ENCODE results near the gene CCDC28B.

CCDC28B gene

GRCh38 chr1:32208891-32209328 lies 8.5 kb downstream of the CCDC28B start, which contains the start of gene DCDC2B:
DCDC2B (plus strand) TSS chr1:32209089; CDS start chr1:32209094, 5 bp downstream.
- no peak within 1 kb of the TSS for H3K9ac ChIP-seq (ENCODE audit: low read length)
- H3K27ac ChIP-seq (ENCODE audit: low read length): no peak within 1 kb of the TSS
- H3K4me3 ChIP-seq (ENCODE audit: low read length): no peak within 1 kb of the TSS
- H3K27me3 ChIP-seq (ENCODE audit: control insufficient read depth, insufficient read depth, low read length): peaks cover 15% of the 10 kb centered on the region
- peaks cover 5% of the 10 kb centered on the region for H3K4me1 ChIP-seq (ENCODE audit: control insufficient read depth, low read depth, low read length)
- H3K9me3 ChIP-seq (ENCODE audit: control insufficient read depth, low read depth, low read length): no peaks in the 10 kb centered on the region
- H3K36me3 ChIP-seq (ENCODE audit: control insufficient read depth, low read depth, low read length): no peaks in the 10 kb centered on the region

- no peaks in the 10 kb centered on the region for H3K4me1 ChIP-seq (ENCODE audit: control insufficient read depth, low read depth, low read length)
- H3K4me3 ChIP-seq (ENCODE audit: low read length): no peak overlapping the region
- no peaks in the 10 kb centered on the region for H3K9me3 ChIP-seq (ENCODE audit: control insufficient read depth, low read depth, low read length)
- H3K9ac ChIP-seq (ENCODE audit: low read length): no peak overlapping the region
- H3K27ac ChIP-seq (ENCODE audit: low read length): no peak overlapping the region
- peaks cover 5% of the 10 kb centered on the region for H3K36me3 ChIP-seq (ENCODE audit: control insufficient read depth, low read depth, low read length)
- H3K27me3 ChIP-seq (ENCODE audit: control insufficient read depth, insufficient read depth, low read length): no peaks in the 10 kb centered on the region
These were observed 15.5 kb downstream of the CCDC28B start for GRCh38 chr1:32215629-32216480.

DNA sequence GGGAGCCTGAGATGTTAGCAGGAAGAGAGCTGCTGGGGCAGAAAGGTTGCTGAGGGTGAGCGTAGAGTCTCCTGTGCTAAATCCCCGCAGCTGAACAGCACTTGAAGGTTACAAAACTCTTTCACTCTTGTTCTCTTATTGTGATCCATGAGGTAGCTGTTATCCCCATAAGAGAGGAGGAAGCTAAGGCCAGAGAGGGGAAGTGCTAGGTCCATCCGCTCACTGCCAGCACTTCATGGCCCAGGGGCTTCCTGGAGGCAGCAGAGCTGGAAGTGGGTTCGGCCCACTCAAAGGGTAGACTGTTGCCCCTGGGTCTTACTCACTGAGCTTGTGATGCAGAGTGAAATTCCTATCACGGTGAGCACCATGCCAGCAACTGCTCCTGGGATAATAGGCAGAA lies 16.2 kb downstream of the CCDC28B start:
- no peak overlapping the region for H3K9ac ChIP-seq (ENCODE audit: low read length)
- H3K27me3 ChIP-seq (ENCODE audit: control insufficient read depth, insufficient read depth, low read length): no peaks in the 10 kb centered on the region
- H3K27ac ChIP-seq (ENCODE audit: low read length): no peak overlapping the region
- H3K4me3 ChIP-seq (ENCODE audit: low read length): no peak overlapping the region
- H3K36me3 ChIP-seq (ENCODE audit: control insufficient read depth, low read depth, low read length): peaks cover 5% of the 10 kb centered on the region
- H3K9me3 ChIP-seq (ENCODE audit: control insufficient read depth, low read depth, low read length): no peaks in the 10 kb centered on the region
- H3K4me1 ChIP-seq (ENCODE audit: control insufficient read depth, low read depth, low read length): no peaks in the 10 kb centered on the region

DNA sequence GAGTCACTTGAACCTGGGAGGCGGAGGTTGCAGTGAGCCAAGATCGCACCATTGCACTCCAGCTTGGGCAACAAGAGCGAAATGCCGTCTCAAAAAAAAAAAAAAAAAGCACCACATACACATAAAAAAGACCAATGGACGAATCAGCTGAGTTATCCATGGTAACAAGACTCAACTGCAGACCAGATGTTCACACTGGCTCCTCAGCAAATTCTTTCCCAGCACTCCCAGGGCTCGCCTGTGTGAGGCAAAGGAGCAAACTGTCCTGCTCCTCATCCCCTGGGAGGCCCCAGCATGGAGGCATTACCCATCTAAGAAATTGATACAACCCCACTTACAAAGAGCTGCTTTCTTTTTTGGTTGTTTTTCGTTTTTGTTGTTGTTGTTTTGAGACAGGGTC lies 18.6 kb downstream of the CCDC28B start:
- Histone ChIP-seq H3K27ac (ENCODE audit: low read length) (no peak overlapping the region), H3K9me3 (ENCODE audit: control insufficient read depth, low read depth, low read length) (no peaks in the 10 kb centered on the region), H3K36me3 (ENCODE audit: control insufficient read depth, low read depth, low read length) (peaks cover 7% of the 10 kb centered on the region), H3K4me3 (ENCODE audit: low read length) (no peak overlapping the region), H3K4me1 (ENCODE audit: control insufficient read depth, low read depth, low read length) (no peaks in the 10 kb centered on the region), H3K9ac (ENCODE audit: low read length) (no peak overlapping the region), H3K27me3 (ENCODE audit: control insufficient read depth, insufficient read depth, low read length) (no peaks in the 10 kb centered on the region)

GRCh38 chr1:32220746-32221580 lies 20.6 kb downstream of the CCDC28B start:
- Histone ChIP-seq H3K9ac (ENCODE audit: low read length) (peak overlapping the region; percentile 86), H3K36me3 (ENCODE audit: control insufficient read depth, low read depth, low read length) (peaks cover 12% of the 10 kb centered on the region), H3K27me3 (ENCODE audit: control insufficient read depth, insufficient read depth, low read length) (no peaks in the 10 kb centered on the region), H3K4me3 (ENCODE audit: low read length) (peak overlapping the region; percentile 88), H3K4me1 (ENCODE audit: control insufficient read depth, low read depth, low read length) (no peaks in the 10 kb centered on the region), H3K9me3 (ENCODE audit: control insufficient read depth, low read depth, low read length) (no peaks in the 10 kb centered on the region), H3K27ac (ENCODE audit: low read length) (no peak overlapping the region)

DNA sequence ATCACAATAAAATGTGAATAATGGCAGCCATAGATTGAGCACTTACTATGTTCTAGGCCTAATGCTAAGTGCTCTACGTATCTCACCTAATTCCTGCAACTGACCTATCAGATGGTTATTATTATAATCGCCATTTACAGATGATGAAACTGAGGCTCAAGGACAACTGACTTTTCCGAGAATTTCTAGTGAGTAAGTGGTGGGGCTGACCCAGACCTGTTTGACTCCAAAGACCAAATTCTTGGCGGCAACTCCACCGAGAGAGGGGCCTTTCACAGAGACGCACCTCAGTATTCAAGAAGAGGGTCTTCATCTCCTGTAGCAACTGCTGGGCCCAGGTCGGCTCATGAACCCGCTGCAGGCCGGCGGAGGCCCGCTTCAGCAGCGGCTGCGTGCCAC lies 21.2 kb downstream of the CCDC28B start:
- H3K4me1 ChIP-seq (ENCODE audit: control insufficient read depth, low read depth, low read length): no peaks in the 10 kb centered on the region
- H3K36me3 ChIP-seq (ENCODE audit: control insufficient read depth, low read depth, low read length): peaks cover 16% of the 10 kb centered on the region
- H3K27me3 ChIP-seq (ENCODE audit: control insufficient read depth, insufficient read depth, low read length): no peaks in the 10 kb centered on the region
- no peak overlapping the region for H3K27ac ChIP-seq (ENCODE audit: low read length)
- H3K9me3 ChIP-seq (ENCODE audit: control insufficient read depth, low read depth, low read length): no peaks in the 10 kb centered on the region
- H3K4me3 ChIP-seq (ENCODE audit: low read length): peak overlapping the region; percentile 88
- peak overlapping the region; percentile 86 for H3K9ac ChIP-seq (ENCODE audit: low read length)

GRCh38 chr1:32221980-32222755 lies 21.8 kb downstream of the CCDC28B start, which contains the start of the genes EIF3I and TMEM234:
EIF3I (plus strand) TSS chr1:32222407; CDS start chr1:32222442, 35 bp downstream.
TMEM234 (minus strand) TSS chr1:32222353; CDS start chr1:32222322, 31 bp downstream.
- H3K27me3 ChIP-seq (ENCODE audit: control insufficient read depth, insufficient read depth, low read length): no peaks in the 10 kb centered on the region
- no peaks in the 10 kb centered on the region for H3K9me3 ChIP-seq (ENCODE audit: control insufficient read depth, low read depth, low read length)
- peak within 1 kb of the TSS; percentile 61 for H3K27ac ChIP-seq (ENCODE audit: low read length)
- H3K4me1 ChIP-seq (ENCODE audit: control insufficient read depth, low read depth, low read length): no peaks in the 10 kb centered on the region
- H3K4me3 ChIP-seq (ENCODE audit: low read length): peak within 1 kb of the TSS; percentile 88
- H3K36me3 ChIP-seq (ENCODE audit: control insufficient read depth, low read depth, low read length): peaks cover 16% of the 10 kb centered on the region
- H3K9ac ChIP-seq (ENCODE audit: low read length): peak within 1 kb of the TSS; percentile 86

- no peak overlapping the region for H3K27ac ChIP-seq (ENCODE audit: low read length)
- no peak overlapping the region for H3K4me3 ChIP-seq (ENCODE audit: low read length)
- no peaks in the 10 kb centered on the region for H3K4me1 ChIP-seq (ENCODE audit: control insufficient read depth, low read depth, low read length)
- peaks cover 31% of the 10 kb centered on the region for H3K36me3 ChIP-seq (ENCODE audit: control insufficient read depth, low read depth, low read length)
- H3K9me3 ChIP-seq (ENCODE audit: control insufficient read depth, low read depth, low read length): no peaks in the 10 kb centered on the region
- no peaks in the 10 kb centered on the region for H3K27me3 ChIP-seq (ENCODE audit: control insufficient read depth, insufficient read depth, low read length)
- no peak overlapping the region for H3K9ac ChIP-seq (ENCODE audit: low read length)
These were observed 23.3 kb downstream of the CCDC28B start for GRCh38 chr1:32223683-32224082.

- H3K9ac ChIP-seq (ENCODE audit: low read length): no peak overlapping the region
- no peaks in the 10 kb centered on the region for H3K27me3 ChIP-seq (ENCODE audit: control insufficient read depth, insufficient read depth, low read length)
- H3K4me3 ChIP-seq (ENCODE audit: low read length): no peak overlapping the region
- no peaks in the 10 kb centered on the region for H3K9me3 ChIP-seq (ENCODE audit: control insufficient read depth, low read depth, low read length)
- H3K4me1 ChIP-seq (ENCODE audit: control insufficient read depth, low read depth, low read length): no peaks in the 10 kb centered on the region
- no peak overlapping the region for H3K27ac ChIP-seq (ENCODE audit: low read length)
- H3K36me3 ChIP-seq (ENCODE audit: control insufficient read depth, low read depth, low read length): peaks cover 37% of the 10 kb centered on the region
These were observed 23.9 kb downstream of the CCDC28B start for GRCh38 chr1:32224285-32224684.

GRCh38 chr1:32228771-32229170 lies 28.4 kb downstream of the CCDC28B start:
- Histone ChIP-seq H3K4me1 (ENCODE audit: control insufficient read depth, low read depth, low read length) (no peaks in the 10 kb centered on the region), H3K4me3 (ENCODE audit: low read length) (no peak overlapping the region), H3K27me3 (ENCODE audit: control insufficient read depth, insufficient read depth, low read length) (no peaks in the 10 kb centered on the region), H3K27ac (ENCODE audit: low read length) (no peak overlapping the region), H3K9me3 (ENCODE audit: control insufficient read depth, low read depth, low read length) (no peaks in the 10 kb centered on the region), H3K36me3 (ENCODE audit: control insufficient read depth, low read depth, low read length) (peaks cover 57% of the 10 kb centered on the region), H3K9ac (ENCODE audit: low read length) (no peak overlapping the region)

Measured in iPS-18a (cell line).